G401 (cell line): Measurements from ENCODE around the gene C19orf85. TPM values are rescaled to one million over a fixed set of nuclear protein-coding genes. Genes with fewer than 3 reads are reported as not detected.

Experiments
- DNase-seq: peaks from one replicate; pipeline ENCODE4 v3.0.0-alpha.2; 2015; ENCODE audit warnings: low spot score
- in situ Hi-C: cut with HindIII; loops from 2 replicates; pipeline ENCODE4 v1.10.0; 2016; ENCODE audit warnings: low sequenced_read_pairs, mixed read lengths
- total RNA-seq: library from RNA; depleted of rRNA; stranded (reverse); fragments of >200 nt; shearing (Covaris generic); gene quantifications from 2 replicates; pipeline ENCODE4 v1.2.3, GENCODE V29; 2014

The C19orf85 gene
- total RNA-seq, 1 experiment from 2014 or later, result not detected

DNA sequence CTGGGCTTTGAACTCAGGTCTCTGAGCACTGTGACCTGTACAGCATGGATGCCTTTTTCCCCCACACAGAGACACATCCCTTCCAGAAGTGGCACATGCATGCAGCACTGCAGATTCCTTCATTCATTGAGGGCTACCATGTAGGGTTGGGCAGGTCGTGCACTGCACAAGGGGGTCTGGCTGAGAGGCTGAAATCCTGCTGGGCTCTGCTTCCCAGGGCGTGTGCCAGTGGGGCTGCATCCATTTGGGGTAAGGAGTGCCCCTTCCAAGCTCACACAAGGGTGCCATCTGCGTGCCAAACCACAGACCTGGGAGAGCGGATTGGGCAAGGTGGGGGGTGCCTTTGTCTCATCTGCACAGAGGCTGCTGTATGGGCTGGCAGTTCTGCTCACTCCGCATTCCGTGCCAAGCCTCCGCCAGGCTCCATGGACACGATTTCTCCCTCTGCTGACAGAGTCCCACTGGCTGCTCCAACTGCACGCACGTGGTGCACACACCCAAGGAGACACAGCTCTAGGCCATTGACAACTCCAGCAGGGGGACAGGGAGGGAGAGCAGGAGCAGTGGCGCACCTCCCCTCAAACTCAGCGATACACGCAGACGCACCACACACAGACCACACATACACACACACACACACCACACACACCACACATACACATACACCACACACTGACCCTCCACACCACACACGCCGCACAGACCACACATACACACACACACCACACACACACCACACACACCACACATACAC is 17.0 kb downstream of the C19orf85 start:
- peak; percentile 74 for DNase-seq

DNA sequence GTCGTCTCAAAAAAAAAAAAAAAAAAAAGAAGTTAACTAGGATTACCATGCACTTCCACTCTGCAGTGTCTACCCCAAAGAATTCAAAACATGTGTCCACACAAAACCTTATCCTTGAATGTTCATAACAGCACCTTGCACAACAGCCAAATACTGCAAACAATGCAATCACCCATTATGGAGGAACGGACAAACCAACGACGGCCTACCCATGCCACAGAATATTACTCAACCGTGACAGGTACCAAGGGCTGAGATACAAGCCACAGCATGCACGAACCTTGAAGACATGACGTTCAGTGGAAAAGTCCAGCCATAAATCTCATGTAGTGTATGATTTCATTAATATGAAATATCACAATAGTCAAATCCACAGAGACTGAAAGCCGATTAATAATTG is 18.5 kb downstream of the C19orf85 start:
- in situ Hi-C loops, result no loop called here
- no peak for DNase-seq

More for the DNA sequence above, 17.0 kb downstream of the C19orf85 start:
- in situ Hi-C loops, result no loop called here

DNA sequence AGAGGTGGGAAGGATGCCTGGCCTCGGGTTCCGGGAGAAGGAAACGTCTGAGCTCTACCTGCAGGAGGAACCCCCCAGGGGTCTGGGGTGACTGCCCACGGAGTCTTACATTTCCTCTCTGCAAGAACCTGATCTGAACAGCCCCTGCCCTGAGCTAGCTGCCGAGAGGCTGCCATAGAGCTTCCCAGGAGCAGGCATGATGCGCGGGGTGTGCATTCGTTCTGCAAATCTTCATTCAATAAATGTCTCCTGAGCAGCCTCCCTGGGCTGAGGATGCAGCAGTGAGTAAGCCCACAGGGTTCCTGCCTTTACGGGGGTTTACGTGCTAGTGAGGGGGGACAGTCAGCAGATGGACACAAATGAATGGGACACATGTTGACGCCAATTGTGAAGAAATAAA is 19.9 kb downstream of the C19orf85 start:
- in situ Hi-C loops, result no loop called here
- no peak for DNase-seq

DNA sequence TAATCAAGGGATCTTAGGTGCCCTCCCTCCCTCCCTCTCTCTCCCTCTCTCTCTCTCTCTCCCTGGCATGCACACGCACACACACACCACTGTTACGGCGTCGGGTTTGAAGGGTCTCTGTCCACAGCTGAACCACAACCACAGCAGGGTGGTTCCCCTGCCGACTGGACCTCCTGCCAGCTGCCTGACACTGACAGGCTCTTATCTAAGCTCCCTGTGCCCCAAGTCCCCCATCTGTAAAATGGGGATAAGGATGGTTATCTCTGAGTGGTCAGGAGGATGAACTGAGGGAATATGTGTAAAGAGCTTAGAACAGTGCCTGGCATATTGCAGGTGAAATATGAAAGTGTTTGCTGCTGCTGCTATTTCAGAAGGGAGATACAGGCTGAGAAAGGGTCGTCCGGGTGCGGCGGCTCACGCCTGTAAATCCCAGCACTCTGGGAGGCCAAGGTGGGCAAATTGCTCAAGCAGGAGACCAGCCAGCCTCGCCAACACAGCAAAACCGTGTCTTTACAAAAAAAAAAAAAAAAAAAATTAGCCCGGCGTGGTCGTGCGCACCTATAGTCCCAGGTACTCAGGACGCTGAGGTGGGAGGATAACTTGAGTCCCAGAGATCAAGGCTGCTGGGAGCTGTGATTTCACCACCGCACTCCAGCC is 20.6 kb downstream of the C19orf85 start:
- DNase-seq, result no peak
- in situ Hi-C loops, result no loop called here

DNA sequence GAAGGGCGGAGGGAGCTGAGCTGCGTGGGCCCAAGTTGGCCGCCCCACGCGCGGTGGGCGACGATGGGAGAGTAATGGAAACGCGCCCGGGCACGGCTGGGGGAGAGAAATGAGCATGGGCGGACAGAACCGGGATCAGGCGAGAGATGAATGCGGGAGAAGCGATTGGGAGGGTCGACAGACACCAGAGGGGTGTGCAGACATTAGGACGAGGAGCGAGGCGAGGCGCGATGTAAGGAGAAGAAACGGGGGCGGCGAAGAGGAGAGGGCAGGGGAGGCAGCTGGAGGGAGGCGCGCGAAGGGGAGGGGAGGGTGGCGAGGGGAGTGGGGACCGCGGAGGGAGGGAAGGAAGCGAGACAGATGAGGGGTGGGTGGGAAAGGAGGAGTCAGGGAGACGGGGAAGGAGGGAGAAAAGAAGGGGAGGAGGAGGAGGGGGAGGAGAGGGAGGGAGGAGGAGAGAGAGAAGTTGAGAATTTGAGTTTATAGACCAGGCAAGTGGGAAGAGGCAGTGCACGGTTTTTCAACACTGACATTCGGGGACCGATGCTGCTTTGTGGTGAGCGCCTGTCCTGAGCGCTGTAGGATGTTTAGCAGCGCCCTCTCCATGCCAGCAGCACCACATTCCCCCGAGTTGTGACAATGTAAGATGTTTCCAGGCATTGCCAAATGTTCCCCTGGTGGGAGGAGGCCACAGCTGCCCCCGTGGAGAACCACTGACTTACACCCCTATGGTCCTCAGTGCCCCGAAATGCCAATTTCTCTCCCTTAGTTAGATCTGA is 21.3 kb downstream of the C19orf85 start, which contains the start of gene SHISA7:
SHISA7 (minus strand) TSS at position 256 of the 779 bp plus-strand sequence. CDS start 437 bp downstream, outside the sequence.
- DNase-seq, result peak; percentile 67
- in situ Hi-C loops, result no loop called here

DNA sequence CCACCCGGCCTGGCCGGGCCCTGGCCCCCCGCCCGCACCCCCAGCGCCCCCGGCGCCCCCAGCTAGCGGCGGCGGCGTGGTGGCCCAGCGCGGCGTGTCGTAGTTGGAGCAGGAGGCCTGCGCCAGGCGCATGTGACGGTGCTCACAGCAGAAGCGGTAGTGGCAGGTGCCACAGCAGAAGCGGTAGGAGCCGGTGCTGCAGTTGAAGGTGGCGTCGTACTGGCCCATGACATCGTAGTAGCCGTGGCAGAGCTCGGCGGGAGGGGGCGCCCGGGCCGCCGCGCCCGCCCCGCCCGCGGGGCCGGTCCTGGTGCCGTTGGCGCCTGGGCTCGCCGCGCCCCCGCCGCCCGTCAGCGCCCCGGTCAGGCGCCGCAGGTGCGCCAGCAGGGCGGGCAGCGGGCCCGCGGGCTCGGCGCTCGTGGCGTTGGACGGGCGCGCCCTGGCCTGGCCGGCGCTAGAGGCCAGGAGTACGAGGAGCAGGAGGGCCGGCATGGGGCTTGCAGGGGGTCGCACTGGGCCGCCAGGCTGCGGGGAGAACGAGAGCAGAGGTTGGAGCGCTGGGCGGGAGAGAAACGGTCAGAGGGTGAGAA is 22.1 kb downstream of the C19orf85 start:
- in situ Hi-C loops, result no loop called here

DNA sequence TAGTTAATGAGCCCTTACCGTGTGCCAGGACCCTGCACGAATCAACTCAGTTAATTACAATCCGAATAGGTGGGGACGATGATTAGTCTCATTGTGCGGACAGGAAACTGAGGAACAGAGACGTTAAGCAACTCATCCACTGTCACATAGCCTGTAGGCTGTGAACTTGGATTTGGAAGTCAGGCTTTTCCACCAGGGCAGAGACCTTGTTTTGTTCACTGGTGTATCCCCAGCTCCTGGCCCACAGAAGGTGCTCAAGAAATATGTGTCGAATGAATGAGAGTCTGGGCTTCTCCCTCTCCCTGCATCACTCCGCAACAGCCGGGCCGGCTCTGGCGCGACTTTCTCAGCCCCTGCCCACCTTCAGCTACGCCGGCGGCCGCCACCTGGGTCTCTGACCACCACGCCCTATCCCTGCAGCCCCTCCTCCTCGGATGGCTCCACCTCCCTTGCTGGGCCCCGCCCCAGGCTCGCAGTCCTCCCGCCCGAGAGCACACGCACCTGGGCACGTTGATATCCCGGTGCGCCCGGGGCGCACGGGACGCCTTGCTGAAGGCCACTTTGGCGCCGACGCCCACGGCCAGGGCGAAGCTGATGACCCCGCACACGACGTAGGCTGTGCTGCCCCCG is 22.7 kb downstream of the C19orf85 start:
- DNase-seq, result peak; percentile 66
- in situ Hi-C loops, result no loop called here

More for the DNA sequence above, 22.1 kb downstream of the C19orf85 start:
- DNase-seq, result peak; percentile 46

DNA sequence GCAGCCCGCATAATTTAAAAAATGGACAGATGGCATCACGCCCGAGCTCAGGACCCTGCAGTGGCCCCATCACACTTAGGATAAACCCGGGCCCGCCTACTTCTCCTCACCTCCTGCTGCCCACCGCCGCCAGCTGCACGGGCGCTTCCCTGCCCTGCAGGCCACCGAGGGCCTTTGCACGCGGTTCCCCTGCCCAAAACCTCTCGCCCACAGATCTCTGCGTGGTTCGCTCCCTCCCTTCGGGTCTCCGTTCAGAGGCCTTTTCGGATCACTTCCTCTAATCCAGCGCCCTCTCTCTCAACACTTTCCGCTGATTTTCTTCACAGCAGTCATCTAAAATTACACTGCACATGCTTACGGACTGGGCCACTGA is 23.2 kb downstream of the C19orf85 start:
- no peak for DNase-seq
- in situ Hi-C loops, result no loop called here

DNA sequence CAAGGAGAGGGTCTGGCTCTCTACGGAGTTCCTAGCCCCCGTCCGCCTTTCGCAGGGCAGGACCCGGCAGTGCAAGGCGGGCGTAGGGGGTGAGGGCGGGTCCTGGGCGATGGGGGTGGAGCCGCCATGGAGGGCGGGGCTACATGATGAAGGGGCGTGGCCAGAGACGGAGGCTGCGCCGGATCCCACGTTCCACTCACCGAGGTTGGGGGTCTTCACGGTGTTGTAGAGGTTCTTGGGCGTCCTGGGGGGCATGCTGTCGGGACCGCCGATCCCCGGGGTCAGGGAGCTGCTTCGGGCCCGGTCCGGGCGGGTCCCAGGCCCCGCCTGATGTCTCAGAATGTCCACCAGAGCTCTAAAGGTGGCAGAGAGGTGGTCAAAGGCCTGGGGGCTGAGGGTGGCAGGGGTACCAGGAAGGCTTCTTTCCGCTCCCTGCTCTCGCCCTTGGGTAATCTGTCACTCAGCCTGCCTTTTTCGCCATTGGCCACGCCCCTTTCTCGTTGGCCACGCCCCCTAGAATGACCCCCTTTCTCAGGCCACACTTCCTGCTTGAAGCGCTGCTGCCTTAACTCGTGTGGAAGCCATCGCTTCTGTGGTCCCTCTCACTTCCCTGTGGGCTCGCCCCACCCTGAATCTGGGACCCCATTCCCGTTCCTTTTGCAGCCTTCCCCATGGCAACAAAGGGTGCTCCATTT is 24.0 kb downstream of the C19orf85 start:
- in situ Hi-C loops, result no loop called here
- no peak for DNase-seq

DNA sequence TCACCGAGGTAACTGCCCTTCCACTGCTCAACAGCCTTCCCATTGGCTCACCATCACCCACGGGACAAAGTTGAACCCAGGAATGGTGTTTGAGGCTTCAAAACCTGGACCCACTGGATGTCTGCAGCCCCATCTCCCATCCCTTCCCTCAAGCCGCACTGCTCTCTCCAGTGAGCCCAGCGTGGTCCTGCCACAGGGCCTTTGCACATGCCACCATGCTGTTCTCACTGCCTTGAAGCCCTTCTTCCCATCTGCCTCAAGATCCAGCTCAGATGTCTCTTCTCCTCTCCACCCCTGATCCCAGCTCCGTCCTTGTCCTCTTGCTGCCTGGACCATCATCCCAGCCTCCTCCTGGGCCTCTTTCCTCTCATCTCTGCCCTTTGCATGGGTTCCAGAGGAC is 25.5 kb downstream of the C19orf85 start:
- DNase-seq, result no peak
- in situ Hi-C loops, result no loop called here

DNA sequence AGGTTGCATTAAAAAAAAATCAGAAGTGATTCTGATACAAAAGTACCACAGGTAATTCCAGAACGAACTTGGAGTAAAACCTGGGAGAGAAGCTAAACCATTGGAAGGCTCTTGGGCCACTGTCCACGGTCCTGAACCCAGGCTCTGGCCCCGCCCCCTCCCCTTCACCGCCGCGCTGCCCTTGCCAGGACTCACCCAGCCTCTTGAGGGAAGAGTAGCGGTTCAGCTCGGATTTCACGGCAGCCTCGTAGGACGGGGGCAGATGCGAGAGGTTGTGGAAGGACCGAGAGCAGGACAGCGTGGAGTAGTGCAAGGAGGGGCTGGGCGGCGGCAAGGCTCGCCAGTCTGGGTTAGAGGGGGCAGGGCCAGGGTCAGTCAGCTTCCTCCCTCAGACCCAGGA is 27.1 kb downstream of the C19orf85 start:
- in situ Hi-C loops, result no loop called here
- DNase-seq, result peak; percentile 32

DNA sequence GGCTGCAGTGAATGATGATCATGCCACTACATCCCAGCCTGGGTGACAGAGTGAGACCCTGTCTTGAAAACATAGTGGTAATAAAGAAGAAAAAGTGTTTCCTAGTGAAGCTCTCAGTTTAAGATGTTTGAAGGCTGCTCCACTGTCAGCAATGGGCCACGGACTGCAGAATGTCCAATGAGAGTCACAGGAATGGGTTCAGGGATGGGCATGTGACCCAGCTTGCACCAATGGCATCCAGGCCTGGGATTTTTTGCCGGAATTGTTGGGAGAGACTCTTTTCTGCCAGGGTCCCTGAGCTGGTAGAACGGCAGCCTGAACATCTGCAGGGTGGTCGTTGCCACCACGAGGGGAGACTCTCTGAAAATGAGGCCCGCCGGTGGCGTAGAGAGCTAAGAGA is 27.7 kb downstream of the C19orf85 start:
- in situ Hi-C loops, result no loop called here
- no peak for DNase-seq

DNA sequence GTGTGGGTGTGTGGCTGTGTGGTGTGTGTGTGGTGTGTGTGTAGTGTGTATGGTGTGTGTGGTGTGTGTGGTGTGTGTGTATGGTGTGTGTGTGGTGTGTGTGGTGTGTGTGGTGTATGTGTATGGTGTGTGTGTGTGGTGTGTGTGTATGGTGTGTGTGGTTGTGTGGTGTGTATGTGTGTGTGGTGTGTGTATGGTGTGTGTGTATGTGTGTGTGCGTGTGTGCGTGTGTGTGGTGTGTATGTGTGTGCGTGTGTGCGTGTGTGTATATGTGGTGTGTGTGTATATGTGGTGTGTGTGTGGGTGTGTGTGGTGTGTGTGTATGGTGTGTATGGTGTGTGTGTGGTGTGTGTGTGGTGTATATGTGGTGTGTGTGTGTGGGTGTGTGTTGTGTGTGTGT is 29.5 kb downstream of the C19orf85 start:
- no peak for DNase-seq
- in situ Hi-C loops, result no loop called here

DNA sequence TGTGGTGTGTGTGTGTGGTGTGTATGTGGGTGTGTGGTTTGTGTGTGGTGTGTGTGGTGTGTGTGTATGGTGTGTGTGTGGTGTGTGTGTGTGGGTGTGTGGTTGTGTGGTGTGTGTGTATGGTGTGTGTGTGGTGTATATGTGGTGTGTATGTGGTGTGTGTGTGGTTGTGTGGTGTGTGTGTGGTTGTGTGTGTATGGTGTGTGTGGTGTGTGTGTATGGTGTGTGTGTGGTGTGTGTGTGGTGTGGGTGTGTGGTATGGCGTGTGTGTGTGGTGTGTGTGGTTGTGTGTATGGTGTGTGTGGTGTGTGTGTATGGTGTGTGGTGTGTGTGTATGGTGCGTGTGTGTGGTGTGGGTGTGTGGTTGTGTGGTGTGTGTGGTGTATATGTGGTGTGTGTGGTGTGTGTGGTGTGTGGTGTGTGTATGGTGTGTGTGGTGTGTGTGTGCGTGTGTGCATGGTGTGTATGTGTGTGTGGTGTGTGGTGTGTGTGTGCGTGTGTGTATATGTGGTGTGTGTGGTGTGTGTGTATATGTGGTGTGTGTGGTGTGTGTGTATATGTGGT is 30.1 kb downstream of the C19orf85 start:
- in situ Hi-C loops, result no loop called here
- DNase-seq, result no peak

DNA sequence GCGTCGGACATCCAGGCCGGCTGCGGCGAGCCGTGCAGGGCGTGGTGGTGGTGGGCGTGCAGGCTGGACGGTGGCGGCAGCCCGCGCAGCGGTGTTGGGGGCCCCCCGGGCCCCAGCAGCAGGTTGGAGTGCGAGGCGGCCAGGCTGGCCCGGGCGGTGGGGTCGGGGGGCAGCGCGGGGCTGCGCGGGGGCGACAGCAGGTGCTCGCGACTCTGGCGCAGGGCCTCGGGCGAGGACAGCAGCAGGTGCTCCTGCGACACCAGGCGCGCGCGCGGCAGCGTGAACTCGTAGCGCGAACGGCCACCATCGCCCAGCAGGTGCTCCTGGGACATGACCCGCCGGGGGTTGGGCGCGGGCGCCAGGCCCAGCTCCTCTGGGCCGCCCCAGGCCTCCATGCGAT is 31.3 kb downstream of the C19orf85 start:
- DNase-seq, result no peak
- in situ Hi-C loops, result no loop called here

DNA sequence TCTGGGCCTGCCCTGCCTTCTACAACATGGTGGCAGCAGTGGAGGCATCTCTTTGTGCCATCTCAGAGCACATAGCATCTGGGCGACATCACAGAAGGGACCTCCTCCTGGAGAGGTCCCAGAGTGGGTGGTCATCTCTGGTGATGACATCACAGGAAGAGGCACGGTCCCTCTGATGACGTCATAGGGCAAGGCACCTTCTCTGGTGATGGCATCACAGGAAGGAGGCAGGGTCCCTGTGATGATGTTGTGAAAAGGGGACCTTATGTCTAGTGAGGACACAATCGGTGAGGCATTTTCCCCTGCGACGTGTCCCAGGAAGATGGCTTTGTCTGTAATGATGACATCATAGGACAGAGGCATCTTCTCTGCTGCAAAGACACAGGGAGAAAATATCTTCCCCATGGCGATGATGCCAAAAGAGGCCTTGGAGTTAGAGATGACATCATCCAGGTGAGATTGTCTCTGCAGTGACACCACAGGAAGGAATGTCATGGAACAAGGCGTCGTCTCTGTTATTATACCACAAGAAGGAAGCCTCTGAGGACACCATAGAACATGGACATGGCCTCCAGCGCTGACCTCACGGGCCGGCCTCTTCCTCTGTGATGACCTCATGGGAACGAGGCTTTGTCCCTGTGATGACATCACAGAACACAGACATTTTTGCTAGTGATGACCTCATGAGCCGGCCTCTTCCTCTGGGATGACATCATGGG is 32.2 kb downstream of the C19orf85 start:
- in situ Hi-C loops, result no loop called here
- no peak for DNase-seq

DNA sequence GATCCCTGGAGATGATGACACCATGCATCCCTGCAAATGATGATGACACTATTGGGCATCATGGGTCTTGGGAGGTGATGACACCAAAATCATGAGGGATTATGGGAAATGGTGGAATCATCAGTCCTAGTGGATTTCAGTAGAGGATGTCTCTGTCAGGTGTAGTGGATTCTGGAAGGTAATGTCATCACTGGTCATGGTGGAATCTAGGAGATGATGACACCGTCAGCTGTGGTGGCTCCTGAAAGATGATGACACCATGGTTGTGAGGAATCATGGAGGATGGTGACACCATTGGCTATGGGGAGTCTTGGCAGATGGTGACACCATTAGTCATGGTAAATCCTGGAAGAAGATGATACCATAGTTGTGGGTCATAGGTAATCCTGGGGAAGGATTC is 33.4 kb downstream of the C19orf85 start:
- in situ Hi-C loops, result no loop called here
- no peak for DNase-seq

DNA sequence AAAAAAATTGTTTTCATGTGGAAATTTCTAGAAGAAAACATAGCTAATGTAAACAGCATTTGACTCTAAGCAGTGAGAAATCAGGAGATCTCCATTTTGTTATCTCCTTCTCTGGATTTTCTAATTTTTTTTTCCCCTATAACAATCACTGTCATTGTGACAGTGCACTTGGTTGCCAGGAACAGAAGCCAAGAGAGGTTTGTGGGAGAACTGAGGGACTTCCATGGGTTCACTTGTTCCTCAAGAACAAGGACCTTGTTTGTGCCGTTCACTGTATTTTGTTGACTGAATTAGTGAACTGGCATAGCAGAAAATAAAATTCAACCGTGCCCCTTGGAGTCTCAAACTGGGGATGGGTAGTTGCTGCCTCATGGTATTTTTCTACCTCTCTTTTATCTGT is 38.5 kb downstream of the C19orf85 start:
- in situ Hi-C loops, result no loop called here
- DNase-seq, result no peak
